Stimulated activated CD8-positive, alpha-beta memory T cell treated with anti-CD3 and anti-CD28 coated beads, Interleukin-12 subunit alpha, Interleukin-12 subunit beta, amount 100 ng/mL, for 4 hours (primary cell): ENCODE data around the gene VGF.
"Not testable (repeated sequence)": the region's sequence is repeated elsewhere in the genome, so short reads cannot be mapped to it uniquely, and the experiment has no call there.

Experiments used
- DNase-seq: peaks from one replicate; pipeline ENCODE4 v3.0.0-alpha.2; 2020; ENCODE audit warnings: low read depth

VGF gene

DNA sequence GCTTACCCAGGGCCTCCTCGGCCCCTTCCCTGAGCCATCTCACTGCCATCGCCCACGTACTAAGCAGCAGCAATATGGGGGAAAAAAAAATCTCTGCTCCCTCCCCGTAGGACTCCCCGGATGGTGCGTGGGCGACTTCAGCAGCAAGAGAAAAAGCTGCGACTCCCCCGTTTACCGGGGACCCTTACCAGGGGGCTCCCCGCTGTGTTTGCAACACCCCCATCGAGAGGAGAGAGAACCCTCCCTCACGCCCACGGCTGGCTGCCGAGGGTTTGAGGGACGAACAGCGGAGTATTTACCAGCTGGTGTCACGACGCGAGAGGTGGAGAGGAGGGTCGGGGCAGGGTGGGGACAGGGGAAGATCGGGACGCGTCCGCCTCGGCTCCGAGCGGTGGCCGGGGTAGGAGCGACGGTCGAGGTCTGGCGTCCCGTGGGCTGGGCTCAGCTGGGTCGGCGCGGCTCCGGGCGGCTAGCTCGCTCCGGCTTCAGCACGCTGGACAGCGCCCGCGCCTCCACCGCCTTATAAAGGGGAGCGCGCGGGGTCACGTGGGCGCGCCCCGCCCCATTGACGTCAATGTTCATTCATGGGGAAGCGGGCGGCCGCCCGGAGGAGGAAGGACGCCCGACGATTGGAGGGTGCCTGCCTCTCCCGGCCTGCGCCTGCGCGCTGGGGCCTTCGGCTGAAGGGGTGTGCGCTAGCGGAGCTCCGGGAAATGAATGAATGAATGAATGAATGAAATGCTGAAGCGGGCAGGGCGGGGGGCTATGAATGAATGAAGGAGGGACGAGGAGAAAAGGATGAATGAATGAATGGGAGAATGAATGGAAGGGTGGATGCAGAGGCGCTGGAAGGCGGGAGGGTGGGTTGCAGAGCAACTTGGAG, at the start of gene VGF:
VGF (minus strand) TSS at position 495 of the 883 bp plus-strand sequence. CDS start 726 bp downstream, outside the sequence.
- peak; percentile 75 for DNase-seq

GRCh38 chr7:101212014-101212413, 46.6 kb upstream of the VGF start:
- no peak for DNase-seq

- no peak for DNase-seq
Measured at GRCh38 chr7:101211501-101211900, 46.1 kb upstream of the VGF start.

- no peak for DNase-seq
Measured at GRCh38 chr7:101210143-101210542, 44.8 kb upstream of the VGF start.

- no peak for DNase-seq
Measured at GRCh38 chr7:101208794-101209193, 43.4 kb upstream of the VGF start.

DNA sequence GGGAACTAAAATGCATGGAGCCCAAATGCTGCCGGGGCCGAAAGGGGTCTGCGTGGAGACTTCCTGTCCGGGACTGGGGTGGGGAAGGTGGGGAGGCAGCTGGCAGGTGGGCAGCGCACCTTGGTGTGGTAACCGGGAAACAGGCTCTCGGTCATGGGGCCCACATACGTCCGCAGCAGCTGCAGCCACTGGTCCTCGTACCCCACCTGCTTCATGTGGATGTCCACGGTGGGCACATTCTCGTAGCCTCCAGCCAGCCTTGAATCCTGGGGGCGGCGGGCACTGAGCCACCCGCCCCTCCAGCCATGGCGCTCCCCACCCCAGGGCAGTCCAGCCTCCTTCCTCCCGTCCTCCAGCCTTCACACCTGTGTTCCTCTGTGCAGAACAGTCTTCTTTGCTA, 42.1 kb upstream of the VGF start:
- DNase-seq = no peak

DNA sequence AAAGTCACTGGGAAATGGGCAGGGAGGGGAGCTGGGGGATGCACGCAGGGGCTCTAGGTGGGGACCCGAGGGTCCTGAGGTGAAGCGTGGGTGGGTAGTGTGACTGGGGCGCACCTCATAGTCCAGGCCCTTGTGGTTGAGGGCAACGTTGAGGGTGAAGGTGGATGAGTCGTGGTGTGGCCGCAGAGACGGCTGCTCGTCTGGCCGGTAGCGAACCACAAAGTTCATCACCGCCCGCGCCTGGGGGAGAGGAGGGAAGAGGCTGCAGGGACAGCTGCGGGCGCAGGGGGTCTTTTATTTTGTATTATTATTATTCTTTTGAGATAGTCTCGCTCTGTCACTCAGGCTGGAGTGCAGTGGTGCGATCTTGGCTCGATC, 41.3 kb upstream of the VGF start:
- no peak for DNase-seq

GRCh38 chr7:101205901-101206664, 40.7 kb upstream of the VGF start:
- DNase-seq = no peak

DNA sequence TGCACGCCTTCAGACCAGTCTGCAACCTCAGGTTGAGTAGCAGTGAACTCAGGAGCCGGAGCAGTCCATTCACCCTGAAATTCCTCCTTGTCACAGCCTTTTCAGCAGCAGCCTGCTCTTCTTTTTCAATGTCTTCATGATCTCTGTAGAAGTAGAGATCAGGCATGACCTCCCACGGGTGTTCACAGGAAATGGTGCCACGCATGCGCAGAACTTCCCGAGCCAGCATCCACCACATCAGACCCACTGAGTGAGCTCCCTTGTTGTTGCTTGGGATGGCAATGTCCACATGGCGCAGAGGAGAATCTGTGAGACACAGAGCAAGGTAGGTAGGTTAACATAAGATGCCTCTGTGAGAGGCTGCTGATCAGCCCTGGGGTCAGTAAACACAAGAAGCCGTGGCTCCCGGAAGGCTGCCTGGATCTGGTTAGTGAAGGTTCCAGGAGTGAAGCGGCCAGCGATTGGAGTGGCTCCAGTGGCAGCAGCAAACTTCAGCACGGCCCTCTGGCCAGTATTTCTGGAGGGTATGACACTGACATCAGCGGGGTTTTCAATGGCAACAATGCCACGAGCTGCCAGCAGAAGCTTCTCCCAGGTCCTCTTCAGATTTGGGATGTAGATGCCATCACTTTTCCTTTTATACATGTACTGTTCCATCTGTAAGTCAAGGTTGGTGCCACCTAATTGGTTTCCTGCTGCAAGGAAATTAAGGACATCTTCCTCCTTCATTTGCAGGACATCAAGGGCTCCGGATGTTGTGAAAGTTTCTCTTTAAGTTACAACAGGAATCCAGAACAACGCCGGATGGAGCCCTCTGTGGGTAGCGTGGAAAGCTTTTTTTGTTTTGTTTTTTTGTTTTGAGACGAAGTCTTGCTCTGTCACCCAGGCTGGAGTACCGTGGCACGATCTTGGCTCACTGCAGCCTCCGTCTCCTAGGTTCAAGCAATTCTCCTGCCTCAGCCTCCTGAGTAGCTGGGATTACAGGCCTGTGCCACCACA, 38.7 kb upstream of the VGF start:
- DNase-seq = not testable (repeated sequence)

GRCh38 chr7:101202603-101202918, 37.2 kb upstream of the VGF start:
- no peak for DNase-seq

DNA sequence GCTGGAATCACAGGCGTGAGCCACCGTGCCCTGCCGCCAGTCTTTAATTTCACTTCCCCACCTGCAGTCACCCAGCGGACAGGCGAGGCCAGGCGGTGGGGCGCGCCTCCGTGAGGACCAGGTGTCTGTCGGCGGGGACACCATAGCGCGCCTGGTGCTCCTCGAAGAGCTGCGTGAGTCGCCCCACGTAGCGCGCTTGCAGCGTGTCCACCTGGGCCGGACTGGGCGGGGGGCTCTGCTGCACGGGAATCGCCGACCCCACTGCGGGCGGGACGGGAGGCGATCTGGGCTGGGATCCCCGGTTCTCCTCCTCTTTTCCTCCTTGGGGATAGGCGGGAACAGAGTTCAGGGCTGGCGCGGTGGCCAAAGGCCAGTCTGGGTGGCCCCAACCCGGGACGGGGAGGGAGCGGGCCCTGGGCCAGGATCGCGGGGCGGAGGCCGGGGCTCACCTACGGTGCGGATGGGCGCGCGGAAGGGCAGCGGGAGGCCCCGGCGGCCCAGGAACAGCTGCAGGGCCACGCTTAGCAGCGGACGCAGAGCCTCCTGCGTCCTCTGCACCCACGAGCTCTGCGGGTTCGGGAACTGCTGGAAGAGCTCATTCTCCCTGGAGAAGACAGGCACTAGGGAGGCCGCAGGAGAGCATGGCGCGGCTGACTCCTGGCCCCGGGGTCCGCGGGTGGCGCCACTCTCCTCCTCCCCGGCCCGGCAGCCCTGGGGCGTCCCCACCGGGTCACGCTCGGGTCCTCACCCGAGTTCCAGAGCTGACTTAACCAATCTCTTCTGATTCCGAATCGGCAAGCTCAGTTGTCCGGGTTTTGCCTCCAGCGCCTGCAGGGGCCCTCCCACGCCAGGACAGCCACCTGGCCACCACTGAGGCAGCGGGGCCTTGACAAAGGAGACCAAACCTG, 36.6 kb upstream of the VGF start:
- DNase-seq = no peak

DNA sequence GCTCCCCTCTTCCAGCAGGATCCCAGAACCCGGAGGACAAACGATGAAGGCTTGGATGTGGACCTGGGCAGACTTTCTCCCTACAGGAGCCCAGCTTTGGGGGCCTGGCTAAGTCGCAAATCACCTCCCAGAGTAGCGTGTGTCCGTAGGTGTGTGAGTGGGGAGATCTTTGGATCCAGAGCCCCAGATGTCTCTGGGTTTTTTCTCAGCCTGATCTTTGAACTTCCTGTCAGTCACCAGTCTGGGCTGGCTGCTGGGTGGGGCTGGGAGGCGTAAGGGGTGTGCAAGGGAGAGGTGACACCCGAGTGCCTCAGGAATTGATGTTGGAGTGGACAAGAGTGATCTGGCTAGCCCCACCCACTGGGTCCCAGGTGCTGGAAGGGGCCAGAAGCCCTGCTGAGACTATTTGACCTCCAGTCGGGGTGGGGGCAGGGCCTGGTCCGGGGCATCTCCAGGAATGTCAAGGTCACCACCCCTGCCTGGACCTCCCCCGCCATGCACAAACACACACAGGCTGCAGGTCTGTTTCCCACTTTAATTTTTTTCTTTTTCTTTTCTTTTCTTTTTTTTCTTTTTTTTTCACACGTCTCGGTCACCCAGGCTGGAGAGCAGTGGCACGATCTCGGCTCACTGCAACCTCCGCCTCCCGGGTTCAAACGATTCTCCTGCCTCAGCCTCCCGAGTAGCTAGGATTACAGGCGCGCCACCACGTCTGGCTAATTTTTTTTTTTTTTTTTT, 35.7 kb upstream of the VGF start, which contains the start of gene MOGAT3:
MOGAT3 (minus strand) TSS at position 175 of the 738 bp plus-strand sequence. CDS start 182 bp downstream, outside the sequence.
- DNase-seq = no peak

GRCh38 chr7:101200504-101200861, 35.1 kb upstream of the VGF start:
- no peak for DNase-seq

DNA sequence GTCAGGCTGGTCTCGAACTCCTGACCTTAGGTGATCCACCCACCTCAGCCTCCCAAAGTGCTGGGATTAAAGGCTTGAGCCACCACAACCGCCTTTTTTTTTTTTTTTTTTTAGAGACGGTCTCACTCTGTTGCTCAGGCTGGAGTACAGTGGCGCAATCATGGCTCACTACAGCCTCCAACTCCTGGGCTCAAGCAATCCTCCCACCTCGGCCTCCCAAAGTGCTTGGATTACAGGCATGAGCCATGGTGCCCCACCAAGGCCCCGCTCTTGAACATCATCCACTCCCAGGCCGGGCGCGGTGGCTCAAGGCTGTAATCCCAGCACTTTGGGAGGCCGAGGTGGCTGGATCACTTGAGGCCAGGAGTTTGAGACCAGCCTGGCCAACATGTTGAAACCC, 34.2 kb upstream of the VGF start:
- not testable (repeated sequence) for DNase-seq

GRCh38 chr7:101198476-101198875, 33.1 kb upstream of the VGF start:
- no peak for DNase-seq

DNA sequence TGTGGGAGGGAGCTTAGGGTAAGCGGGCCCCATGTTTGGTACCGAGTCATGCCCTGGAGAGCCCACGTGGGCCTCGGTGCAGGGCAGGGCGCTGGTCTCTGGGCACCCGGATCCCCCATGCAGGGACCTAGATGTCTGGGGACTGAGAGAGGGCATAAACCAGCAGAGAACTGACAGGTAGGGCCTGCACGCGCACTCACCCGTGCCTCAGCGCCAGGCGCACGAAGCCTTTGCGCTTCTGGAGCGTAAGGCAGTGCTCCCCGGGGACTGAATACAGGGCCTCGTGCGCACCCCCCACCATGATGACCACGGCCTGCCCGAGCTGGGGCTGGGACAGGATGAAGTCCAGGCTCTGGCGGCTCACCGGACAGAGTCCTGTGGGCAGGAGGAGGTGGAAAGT, 32.6 kb upstream of the VGF start:
- no peak for DNase-seq

DNA sequence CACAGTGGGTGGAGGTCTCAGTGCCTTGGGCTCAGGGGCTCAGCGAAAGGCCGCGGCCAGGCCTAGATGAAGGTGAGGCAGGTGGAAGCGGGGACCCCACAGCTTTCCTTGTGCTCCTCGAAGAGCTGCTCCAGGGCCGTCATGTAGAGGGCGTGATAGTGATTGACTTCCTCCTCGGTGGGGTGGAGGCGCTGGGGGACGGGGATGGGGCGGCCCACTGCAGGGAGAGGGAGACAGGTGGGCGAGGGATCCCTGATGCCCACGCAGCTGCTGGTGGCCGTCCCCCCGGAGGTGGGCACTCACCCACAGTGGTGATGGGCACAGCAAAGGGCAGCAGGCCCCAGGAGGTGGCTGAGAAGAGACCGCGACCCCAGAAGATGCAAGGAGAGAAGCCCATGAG, 30.5 kb upstream of the VGF start:
- no peak for DNase-seq

DNA sequence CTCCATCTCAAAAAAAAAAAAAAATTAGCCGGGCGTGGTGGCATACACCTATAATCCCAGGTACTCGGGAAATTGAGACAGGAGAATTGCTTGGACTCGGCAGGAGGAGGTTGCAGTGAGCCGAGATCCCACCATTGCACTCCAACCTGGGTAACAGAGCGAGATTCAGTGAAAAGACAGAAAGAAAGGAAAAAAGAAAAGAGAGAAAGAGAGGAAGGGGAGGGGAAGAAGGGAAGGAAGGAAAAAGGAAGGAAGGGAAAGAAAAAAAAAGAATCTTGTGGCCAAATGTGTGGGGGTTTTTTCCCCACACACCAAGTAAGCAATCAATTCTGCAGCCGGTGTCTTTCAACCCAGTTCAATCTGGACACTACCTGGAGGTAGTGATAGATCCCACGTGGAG, 23.7 kb upstream of the VGF start:
- DNase-seq = no peak

DNA sequence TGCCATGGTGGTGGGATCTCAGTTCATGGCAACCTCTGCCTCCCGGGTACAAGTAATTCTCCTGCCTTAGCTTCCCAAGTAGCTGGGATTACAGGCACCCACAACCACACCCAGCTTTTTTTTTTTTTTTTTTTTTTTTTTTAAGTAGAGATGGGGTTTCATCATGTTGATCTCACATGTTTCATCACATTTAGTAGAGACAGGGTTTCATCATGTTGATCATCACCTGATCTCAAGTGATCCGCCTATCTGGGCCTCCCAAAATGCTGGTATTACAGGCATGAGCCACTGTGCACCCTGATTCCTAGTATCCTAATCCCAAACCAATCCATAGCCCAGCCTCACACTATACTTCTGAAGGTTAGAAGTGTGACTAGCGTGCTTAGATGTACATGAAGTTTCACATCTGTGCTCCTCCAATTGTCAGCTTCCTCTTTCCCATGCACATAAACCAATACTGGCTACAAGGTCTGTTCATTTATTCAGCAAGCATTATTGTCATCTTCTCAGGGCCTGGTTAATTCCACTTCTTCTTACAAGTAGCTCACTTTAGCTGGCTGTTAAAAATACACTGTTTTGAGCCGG, 21.6 kb upstream of the VGF start:
- DNase-seq = no peak

GRCh38 chr7:101186194-101186593, 20.8 kb upstream of the VGF start:
- DNase-seq = no peak
